HG03175 (cell line): ENCODE results near the gene ACAA1.
A peak's percentile ranks its signal among the peaks of the same experiment; 100 is the strongest.

Source experiments
- ATAC-seq: cut with Tn5 transposase; IDR thresholded peaks from one replicate; pipeline ENCODE4 v1.9.1; 2021; ENCODE audit warnings: mild to moderate bottlenecking, moderate library complexity; ENCODE audit not compliant: unreplicated experiment

The ACAA1 gene

DNA sequence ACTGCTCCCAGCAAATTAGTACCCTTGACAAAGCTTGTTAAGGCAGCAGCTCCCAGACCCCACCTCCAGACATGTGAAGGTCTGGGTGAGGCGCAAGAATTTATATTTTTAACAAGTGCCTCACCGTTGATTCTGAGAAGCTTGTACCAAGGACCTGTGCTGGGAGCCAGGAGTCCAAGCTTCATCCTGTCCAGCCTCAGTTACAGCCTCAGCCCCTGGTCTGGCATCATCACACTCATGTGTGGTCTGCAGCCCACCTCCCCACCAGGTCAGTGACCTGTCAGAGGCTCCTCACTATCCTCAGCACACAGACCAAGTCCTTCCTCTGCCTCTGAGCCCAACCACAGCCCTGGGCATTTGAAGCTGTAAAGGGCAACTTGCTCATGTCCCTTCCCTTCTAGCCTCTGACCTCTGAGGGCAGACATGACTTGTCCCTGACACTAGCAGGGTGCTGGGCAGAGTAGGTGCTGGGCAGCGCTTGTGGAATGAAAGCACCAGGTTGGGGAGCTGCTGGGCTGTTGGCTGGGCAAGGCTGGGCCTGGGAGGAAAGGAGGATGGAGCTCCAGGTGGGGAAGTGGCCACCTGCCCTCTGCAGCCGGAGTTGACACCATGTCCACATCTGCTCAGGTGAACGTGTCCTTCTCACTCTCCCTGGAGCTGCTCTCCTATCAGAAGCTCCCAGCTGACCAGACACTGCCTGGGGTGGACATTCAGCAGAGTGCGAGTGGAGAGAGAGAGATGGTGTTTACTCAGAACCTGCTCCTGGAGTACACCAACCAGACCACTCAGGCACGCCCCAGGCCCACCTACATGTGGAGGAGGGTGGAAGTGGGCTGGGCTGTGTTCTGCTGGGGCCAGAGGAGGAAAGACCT is 16.9 kb downstream of the ACAA1 start:
- no peak for ATAC-seq

DNA sequence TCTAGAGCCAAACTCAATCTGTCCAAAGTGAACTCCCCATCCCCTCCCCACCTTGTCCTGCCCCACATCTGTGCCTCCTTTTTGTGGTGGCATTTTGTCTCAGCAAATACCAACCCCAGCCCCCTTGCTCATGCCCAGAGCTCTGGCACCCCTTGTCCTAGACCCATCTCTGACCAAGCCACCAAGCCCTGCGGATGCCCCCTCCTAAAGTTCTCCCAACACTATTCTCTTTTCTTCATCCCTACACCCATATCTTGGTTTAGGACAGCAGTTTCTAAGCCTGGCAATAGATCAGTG is 17.7 kb downstream of the ACAA1 start:
- ATAC-seq = no peak

DNA sequence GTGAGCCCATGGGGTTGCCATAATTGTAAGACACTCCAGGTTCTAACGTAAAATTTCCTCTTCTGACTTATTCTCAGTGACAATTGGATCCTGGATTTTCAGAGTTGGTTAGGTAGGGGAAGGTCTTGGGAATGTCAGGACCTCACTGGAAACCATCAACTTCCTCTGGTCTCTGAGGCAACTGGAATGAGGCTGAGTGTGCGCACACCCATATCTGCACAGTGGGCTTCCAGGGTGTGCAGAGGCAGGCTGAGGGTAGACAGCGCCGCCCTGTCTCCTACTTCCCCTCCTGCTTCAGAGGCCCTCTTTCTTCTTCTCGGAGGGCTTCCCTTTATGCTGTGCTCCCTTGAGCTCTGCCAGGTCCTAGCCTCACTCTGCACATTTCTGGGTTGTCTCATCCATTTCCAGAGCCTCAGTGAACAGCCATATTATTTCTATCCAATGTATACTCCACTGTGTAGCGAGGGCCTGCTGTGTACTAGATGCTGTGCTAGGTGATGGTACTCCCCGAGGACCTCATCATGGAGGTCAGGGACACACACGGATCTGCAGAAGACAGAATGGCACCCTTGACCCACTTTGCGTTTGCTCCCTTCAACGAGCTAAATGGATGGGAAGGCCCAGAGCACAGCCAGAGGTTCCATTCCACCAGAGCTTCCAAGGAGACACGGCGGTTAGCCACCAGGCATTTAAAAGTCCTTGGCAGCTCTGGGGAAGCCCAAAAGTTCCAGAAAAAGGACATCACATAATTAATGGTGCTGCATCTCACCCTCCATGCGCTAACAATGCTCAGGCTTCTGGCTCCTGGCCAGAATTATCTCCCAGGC is 18.3 kb downstream of the ACAA1 start:
- ATAC-seq = no peak

DNA sequence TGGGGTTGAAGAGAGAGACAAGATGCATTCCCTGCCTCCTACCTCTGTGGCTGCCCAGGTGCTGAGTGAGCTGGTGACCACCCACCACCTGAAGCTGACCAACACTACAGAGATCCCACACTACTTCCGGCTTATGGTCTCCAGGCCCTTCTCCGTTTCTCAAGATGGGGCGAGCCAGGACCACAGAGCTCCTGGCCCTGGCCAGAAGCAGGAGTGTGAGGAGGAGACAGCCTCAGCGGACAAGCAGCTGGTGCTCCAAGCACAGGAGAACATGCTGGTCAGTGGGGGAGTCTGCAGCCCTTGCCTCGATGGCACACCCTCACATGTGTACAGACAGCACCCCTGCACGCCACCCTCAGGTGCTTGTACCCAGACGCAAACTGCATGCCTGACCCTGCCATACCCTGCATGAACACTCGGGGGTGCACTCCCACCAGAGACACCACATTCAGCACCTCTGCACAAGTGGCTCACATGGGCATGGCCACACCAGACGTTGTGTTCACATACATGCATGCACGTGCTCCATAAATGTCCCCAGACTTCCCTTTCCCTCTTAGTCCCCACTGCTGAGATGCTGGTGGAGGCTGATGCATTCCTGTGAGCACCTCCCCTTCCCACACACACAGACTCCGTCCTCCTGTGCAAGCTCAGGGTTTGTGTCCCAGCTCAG is 19.0 kb downstream of the ACAA1 start:
- peak; percentile 73 for ATAC-seq

DNA sequence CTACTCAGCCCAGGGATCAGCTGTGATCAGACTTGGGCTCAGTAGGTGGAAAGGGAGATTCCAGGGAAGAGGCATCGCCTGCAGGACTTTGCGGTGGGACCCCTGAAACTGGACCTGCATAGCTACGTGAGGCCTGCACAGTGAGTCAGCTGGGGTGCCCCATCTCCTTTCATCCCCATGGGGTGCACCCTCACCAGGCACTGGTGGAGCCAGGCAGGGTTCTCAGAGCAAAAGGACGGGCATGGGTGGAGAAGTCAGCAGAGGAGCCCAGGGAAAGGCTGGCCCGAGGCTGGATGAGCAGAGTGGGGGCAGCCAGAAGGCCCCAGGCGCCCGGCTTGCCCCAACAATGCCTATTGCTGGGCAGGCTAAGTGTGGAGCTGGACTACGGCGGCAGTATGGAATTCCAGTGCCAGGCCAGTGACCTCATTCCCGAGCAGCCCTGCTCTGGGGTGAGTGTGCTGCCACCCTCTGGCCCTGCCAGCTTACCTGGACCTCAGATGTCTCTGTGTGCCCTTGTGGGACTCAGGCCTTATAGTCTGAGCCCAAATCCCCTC is 19.7 kb downstream of the ACAA1 start:
- ATAC-seq = no peak

DNA sequence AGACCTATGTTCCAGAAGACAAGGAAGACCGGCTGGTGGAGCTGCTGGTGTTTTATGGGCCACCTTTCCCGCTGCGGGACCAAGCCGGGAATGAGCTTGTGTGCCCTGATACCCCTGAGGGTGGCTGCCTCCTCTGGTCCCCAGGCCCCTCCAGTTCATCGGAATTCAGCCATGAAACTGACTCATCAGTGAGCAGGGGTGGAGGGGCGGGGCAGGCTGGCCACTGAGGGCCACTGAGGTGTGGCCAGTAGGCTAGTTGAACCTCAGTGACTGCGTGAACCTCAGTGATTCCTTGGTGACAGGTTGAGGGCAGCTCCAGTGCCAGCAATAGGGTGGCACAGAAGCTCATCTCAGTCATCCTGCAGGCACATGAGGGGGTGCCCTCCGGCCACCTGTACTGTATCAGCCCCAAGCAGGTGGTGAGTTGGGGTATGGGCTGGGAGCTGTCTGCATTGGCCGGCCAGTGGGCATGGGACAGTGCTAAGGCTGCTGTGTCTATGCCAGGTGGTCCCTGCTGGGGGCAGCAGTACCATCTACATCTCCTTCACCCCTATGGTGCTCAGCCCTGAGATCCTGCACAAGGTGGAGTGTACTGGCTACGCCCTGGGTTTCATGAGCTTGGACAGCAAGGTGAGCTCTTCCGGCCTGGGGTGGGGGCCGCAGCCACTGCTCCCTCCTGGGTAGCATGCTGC is 20.3 kb downstream of the ACAA1 start:
- no peak for ATAC-seq

DNA sequence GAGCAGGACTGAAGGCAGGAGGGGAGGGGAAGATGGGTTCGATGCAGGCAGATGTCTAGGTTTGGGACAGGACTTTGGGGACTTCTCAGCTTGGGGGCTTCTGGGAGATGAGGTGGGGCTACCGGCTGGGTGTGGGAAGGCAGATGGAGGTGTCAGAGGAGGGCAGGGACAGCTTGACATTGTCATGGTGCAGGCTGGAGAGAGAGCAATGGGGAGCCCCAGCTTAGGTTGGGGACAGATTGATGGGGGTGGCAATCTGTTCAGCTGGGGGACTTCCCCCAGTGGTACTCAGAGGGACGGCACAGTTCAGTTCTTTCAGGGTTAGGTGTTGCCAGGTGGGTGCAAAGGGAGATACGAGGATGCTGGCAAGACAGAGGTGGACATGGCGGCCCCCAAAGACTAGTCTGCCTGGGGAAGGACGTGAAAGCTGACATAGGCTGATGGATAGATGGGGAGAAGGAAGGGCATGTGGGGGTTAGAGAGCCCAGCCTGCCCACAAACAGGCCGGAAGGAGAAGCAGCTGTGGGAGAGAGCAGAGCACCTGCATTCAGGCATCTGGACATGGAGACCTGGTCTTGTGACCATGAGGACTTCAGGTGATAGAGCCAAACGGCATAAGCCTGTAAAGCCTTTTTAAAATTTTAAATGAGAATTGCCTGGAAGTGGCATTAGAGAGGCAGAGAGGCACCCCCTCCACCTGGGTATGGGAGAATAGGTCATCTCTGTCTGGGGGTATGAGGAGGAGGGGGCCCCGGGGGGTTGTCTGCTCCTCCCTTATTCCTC is 21.1 kb downstream of the ACAA1 start:
- ATAC-seq = no peak

DNA sequence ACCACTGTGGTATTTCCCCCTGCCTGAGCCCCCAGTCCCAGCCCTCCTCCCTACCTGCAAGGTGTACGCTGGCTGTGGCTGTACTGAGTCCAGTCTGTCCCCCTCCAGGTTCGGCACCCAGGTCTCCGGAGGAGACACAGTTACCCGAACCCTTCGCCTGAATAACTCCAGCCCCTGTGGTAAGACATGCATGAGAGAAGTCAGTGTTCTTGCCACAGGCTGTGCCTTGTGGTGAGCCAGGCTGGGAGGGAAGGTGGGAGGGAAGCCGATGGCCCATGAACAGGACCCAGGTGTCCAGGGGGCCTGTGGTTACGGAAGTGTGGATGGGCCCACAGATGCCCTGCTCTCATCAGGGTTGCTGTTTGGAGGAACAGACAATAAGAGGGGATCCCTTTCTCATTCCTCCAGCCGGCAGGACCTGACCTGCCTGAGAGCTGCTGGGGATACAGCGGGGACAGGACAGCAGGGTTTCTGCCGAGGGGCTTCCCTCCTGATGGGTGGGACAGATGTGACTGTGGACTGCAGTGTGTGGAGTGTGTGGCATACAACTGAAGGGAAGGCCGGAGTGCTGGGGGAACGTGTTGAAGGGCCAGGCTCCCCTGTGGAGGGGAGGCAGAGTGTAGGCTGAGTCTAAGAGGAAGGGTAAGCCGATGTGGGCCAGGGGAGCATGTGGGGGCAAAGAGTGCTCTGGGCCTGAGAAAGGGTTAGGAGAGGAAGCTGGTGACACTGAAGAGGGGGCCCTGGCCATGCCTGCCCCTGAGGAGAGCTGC is 21.9 kb downstream of the ACAA1 start:
- ATAC-seq = no peak

DNA sequence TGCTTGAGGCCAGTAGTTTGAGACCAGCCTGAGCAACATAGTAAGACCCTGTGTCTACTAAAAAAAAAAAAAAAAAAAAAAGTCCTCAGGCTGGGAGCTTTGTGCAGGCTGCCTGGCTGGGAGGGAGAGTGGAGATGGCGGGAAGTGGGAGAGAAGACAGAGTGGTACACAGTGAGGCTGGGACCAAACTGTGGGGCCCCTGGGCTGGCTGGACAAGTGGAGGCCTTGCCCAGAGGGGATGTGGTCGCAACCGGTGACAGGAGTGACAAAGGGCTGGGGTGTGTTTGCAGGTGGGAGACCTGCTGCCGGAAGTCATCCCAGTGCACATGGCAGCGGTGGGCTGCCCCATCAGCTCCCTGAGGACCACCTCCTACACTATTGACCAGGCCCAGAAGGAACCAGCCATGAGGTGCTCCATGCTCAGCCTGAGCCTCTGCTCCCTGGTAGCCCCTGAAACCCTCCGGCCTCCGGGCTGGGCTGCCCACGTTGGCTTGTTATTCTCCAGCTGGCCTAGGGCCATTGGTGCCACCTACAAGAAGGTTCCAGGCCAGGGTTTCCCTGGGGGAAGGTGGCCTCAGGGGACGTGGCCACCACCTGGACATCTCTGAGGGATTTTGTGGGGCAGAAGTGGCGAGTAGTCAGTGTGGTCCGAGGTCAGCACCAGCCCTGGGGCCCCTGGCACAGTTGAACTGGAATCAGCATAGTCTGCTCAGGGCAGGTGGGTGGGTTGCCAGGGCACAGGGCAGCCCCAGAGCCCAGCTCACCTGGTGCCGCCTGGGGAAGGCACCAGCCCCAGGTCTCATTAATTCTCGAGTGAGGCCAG is 22.7 kb downstream of the ACAA1 start:
- no peak for ATAC-seq

DNA sequence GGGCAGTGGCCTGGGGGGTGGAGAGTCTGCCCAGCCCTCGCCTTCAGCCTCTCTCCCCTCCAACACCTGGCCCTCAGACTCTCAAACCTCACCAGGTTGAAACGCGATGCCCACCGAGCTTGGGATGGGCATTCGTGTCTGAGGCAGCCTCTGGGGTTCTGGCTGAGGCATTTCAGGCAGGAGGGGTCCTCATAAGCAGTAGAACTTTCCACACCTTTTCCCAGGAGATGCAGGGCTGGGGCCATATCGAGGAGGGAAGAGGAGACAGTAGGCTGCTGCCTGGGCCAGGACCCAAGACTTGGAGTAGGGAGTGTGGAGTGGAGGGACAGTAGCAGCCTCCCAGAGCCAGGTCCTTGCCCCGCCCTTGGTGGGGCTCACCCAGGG is 24.6 kb downstream of the ACAA1 start:
- no peak for ATAC-seq

DNA sequence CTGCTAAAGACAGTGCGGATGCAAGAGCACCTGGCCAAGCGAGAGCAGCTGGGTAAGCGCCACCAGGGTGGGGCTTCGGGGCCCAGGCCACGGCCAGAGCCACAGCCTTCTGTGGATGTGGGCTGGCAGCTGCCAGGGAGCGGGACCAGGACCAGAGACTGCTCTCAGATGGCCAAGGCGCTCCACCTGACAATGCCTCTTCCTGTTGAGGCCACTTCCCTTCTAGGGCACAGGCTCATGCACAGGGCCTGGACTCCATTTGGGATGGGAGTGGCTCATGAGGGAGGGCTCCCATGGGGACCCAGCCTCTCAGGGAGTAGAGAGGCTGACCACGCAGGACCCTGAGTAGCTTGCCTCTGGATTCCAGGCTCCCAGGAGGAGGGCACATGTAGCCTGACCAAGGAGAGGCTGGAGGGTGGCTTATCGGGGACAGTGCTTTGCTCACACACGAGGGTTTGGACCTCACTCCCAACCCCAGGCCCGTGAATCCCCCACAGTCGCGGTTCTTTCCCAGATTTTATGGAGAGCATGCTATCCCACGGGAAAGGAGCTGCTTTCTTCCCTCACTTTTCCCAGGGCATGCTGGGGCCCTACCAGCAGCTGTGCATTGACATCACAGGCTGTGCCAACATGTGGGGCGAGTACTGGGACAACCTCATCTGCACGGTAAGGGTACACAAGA is 25.1 kb downstream of the ACAA1 start:
- ATAC-seq = no peak

DNA sequence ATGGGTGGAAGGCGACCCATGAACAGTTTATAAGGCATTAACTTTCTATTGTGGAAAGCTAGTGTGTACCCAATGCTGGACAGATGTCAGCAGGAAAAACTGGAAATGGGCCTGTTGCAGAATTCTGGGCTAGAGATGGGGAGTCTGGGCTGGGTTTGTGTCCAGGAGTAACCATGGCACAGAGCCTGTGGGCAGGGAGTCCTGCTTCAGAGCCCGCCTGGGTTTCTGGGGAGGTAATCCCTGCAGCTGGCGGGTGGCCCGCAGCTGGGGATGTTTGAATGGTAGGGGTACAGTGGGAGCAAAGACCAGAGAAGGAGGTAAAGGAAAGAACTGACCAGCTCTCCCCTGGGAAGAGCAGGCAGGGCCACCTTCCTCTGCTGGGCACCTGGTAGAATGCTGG is 25.7 kb downstream of the ACAA1 start:
- ATAC-seq = no peak

DNA sequence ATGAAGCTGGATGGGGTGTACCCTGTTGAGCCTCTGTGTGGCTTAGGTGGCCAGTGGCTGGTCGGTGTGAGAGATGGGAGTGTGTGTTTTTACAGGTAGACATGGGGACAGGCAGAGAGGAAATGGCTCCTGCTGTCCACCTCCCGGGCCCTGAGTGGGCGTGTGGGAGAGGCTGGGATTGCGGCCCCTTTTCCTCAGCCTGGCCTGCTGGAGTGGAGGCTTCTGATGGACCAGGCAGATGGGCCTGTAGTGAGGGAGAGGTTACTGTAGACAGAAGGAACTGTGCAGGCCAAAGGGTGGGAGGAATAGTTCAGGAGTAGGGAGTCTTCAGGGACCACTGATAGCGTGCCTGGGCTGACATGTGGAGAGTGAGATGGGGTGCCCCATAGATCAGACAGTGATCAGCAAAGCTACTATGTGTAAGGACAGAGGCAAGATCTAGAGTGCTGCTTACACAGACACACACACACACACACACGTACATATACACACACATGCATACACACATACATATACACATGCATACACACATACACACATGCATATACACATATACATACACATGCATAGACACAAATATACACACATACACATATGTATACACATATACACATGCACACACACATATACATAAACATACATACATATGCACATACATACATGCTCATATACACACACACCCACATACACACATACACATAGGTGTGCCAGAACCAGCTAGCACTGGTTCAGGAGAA is 26.4 kb downstream of the ACAA1 start:
- no peak for ATAC-seq

DNA sequence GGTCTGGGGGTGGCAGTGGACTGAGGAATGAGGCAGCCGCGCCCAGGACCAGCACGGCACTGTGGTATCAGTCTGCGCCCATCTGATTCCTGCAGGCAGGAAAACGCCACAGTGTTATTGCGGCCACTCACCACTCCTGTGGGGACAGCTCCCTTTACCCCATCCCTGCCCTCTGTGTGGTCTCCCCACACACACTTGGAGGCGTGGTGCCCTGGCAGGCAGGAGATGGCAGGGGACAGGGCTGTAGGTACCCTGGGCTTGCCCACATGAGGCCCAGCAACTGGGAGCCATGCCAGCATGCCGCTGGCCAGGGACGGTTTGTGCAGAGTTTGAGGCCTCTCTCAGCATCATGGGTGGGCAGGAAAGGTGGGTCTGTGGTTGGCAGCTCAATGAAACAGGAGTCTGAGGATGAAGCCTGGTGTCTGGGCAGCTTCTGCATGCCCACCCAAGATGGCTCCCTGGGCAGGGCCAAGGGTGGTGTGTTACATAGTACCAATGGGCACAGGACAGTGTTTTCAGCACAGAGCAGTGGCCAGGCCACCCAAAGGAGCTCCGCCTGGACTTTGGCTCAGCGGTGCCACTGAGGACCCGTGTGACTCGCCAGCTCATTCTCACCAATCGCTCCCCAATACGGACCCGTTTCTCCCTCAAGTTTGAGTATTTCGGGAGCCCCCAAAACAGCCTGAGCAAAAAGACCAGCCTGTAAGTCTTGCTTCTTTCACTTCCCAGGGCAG is 27.2 kb downstream of the ACAA1 start:
- ATAC-seq = no peak

DNA sequence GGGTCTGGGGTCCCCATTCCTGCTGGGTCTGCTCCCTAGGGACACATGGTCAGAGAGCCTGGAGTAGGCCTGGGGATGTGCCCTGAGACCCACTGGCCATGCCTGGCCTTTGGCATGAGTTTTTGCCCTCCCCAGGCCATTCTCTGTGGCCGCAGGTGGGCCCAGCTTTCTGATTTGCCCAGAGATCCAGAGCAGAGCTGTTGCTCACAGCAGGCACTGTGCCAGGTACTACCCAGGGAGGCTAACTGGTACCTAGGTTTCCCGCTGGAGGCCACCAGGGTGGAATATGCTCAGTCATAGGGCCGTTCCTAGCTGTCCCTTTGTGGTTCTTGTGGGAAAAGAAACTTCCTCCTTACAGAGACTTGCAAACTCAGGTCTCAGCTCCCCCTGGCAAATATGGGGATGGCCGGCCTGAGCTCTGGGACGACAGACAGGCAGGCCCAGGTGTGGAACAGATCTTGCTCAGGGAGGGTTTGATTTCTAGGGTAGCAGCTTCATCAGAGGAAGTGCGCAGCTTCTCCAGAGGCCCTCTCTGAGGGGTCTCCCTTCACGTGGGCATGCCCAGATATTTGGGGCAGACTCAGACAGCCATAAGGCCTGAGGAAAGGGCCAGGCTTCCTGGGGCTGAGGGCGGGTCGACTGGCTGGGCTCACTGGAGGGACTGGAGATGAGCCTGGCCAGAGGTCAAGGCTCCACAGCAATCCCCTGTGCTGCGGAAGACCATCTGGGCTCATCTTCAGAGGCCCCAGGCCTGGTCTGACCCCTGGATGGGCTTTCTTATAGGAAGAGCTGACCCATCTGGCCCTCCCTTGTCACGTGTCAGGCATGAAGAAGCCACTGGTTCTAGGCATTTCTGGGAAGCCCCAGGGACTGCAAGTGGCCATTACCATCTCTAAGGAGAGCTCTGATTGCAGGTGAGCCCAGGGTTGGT is 28.0 kb downstream of the ACAA1 start:
- no peak for ATAC-seq
